Left renal pelvis (tissue), 4 donors: ENCODE measurements around the gene SLC5A10. TPM values are rescaled to one million over a fixed set of nuclear protein-coding genes. Genes with fewer than 3 reads are reported as not detected.
"Not testable (repeated sequence)": the region's sequence is repeated elsewhere in the genome, so short reads cannot be mapped to it uniquely, and the experiment has no call there.

Experiments used
- DNase-seq, 4 donors: peaks; one replicate each; pipeline ENCODE4 v3.0.0-alpha.2; 2013; ENCODE audit warnings: low read depth in 4 of 4, low spot score in 3 of 4
- polyA plus RNA-seq, 4 donors: library from polyadenylated mRNA; unstranded; fragments of 120-200 nt; gene quantifications; one replicate each; pipeline ENCODE4 v1.2.1, GENCODE V29; 2013; ENCODE audit not compliant: insufficient read length in 4 of 4

Gene SLC5A10
- polyA plus RNA-seq, 4 donors, result 0.15 to 0.64 (median 0.35) TPM

- DNase-seq, result no peak
Observed at GRCh38 chr17:19016297-19016696, 64.3 kb downstream of the SLC5A10 start.

- no peak for DNase-seq
Observed at GRCh38 chr17:19016881-19017280, 64.9 kb downstream of the SLC5A10 start.

DNA sequence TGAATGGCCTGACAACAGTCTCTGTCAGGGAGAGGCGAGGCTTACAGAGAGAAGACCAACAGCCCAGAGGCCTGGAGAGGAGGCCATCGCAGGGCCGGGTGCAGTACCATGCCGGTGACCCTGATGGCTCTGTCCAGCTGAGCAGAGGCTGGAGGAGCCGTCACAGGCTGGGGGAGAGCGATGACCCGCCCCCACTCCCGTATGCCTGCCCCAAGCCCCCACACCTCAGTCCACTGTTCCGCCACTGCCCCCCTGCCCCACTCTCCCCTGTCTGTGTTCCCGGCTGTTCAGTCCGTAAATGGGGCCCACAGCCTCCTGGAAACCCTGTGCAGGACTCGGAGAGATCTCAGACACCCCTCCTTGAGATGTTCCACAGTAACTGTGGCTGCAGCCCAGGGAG is 65.4 kb downstream of the SLC5A10 start:
- no peak for DNase-seq

DNA sequence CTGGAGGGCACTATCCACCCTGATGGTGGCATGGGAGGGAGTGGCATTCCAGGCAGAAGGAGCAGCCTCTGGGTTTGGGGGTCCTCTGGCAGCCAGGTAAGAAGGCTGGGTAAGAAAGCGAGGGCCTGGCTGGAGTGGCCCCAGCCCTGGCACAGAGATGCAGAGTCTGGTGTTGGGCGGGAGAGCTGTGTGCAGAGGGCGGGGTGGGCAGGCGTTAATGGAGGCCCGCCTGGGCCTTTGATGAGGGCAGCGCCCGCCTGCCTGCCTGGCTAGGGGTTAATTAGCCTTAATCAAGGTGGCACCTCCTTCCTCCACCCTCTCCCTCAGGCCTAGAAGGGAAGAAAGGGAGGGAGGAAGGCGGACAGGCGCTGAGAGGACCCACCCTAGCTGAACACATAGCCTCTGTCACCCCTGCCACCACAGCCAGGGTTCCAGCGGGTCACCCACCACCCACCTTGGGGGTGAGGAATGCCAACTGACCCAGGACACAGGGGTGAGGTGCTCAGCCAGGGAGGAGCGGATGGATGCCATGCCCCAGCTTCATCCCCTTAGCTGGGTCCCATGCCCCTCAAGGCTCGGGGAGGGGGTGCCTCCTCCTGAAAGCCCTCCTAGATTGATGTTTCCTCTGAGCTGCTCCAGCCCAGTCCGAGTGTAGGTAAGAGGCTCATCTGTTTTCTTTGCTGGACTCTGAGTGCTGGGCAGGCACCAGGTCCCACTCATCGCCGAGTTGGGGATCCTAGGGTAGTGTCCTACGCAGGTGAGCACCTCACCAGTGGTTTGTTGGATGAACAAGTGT is 66.0 kb downstream of the SLC5A10 start:
- no peak for DNase-seq

GRCh38 chr17:19018600-19018950 is 66.6 kb downstream of the SLC5A10 start:
- no peak for DNase-seq

- no peak for DNase-seq
Observed at GRCh38 chr17:19019041-19019941, 67.3 kb downstream of the SLC5A10 start.

GRCh38 chr17:19020016-19020415 is 68.1 kb downstream of the SLC5A10 start:
- no peak for DNase-seq

DNA sequence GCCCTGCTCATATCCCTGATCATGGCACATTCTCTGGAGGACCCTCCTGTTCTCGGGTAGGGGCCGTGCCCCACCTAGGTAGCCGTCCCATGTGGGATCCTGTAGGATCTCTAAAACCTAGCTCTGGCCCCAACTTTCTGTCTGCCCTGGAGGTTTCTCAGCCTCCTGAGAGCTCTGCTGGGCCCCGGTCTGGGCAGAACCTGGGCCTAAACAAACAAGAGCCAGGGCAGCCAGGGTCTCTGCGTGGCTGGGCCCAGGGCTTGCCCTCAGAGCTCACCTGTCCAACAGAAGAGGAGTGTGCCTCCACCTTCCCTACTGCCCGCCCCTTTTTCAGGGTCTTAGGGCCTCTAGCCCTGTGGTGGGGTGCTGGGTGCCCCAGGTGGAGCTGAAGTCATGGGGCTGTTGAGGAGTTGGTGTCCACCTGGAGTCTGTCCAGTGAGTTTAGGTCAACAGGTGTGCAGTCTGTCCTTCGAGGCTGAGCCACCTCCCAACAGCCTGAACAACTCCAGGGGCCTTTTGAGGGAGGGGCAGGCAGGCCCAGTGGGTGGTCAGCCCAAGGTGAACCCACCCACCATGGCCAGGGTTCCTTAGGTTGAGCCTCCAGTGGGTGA is 69.2 kb downstream of the SLC5A10 start:
- DNase-seq, result not testable (repeated sequence)

DNA sequence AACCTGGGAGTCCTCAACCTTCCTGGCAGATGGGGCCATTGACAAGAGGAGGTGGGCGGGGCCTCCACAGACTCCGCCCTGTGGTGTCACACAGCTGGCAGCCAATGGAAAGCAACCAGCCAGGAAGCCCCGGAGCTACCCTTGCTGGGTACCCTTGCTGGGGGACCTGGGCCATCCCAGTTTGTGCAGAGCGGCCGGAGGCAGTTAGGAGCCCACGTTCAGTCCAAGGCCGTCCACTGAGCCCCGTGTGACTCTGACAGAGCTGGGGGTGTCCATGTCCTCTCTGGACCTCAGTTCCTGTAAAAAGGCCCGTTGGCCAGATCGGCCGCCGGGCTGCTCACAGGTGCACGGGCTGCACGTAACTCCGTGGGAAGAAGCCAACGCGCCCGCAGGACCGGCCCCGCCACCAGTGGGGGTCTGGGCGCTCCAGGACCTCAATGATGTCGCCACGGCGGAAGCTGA is 69.7 kb downstream of the SLC5A10 start:
- DNase-seq, result no peak

GRCh38 chr17:19022128-19022527 is 70.2 kb downstream of the SLC5A10 start:
- no peak for DNase-seq

- no peak for DNase-seq
Observed at GRCh38 chr17:19022747-19023146, 70.8 kb downstream of the SLC5A10 start.

- no peak for DNase-seq
Observed at GRCh38 chr17:19023209-19023999, 71.4 kb downstream of the SLC5A10 start.

GRCh38 chr17:19024101-19025078 is 72.4 kb downstream of the SLC5A10 start:
- no peak for DNase-seq

DNA sequence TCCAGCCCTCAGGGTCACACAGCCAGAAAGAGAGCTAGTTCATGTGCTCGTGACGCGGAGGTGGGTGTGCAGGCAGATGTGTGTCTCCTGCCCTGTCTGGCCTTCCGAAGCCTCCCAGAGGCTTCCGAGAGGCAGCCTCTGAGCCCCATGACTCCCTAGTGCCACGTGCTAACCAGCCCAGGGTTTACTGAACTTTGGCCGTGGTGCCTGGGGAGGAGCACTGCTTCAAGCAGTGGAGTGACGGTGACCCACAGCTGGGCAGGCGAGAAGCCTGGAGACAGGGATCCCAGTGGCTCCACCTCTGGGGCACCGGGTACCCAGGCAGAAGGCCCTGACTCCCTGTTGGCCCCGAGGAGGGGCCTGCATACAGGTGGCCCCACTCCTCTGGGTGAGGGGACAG is 76.7 kb downstream of the SLC5A10 start:
- not testable (repeated sequence) for DNase-seq

GRCh38 chr17:19029740-19030139 is 77.8 kb downstream of the SLC5A10 start:
- DNase-seq, result not testable (repeated sequence)

GRCh38 chr17:19030771-19031449 is 78.9 kb downstream of the SLC5A10 start:
- DNase-seq, result not testable (repeated sequence)

- not testable (repeated sequence) for DNase-seq
Observed at GRCh38 chr17:19031729-19032128, 79.8 kb downstream of the SLC5A10 start.

DNA sequence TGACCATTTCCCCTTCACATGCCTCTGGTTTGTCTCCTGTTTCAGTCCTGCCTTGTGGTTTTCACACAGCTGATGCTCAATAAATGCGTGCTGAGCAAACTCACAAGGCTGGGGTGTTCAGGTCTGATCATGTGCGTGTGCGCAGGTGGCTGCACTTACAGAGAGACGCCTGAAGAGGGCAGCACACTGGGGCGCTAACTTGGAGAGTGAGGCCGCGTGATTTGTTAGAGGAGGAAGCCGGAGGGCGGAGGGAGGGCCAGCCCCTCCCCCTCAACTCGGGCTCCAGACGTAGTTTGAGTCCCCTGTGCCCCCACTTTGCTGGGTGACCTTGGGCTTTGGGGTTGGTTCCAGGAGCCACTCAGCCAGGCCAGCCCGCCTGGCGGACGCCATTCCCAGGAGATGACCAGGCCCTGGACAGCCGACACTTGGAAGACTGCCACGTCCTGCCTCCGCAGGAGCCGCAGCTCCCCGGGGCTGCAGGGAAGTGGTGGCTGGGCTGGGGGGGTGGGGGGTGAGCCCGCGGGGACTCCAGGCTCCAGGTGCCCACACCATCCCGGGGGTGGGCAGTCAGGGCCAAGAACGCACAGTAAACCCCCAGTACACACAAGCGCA is 80.5 kb downstream of the SLC5A10 start:
- DNase-seq, result not testable (repeated sequence)
